ENCODE measurements around the gene MSL3.

MSL3 gene

GRCh38 chrX:11757719-11758399, at the start of gene MSL3:
Gene MSL3, plus strand, starts transcription at chrX:11758237. Its CDS starts 27 bp downstream, at chrX:11758264.
- DNase-seq = peak in 1 of 2 experiments; percentile 14

- no peak for DNase-seq
Observed at GRCh38 chrX:11722304-11722703, 35.7 kb upstream of the MSL3 start.

- peak in 1 of 2 experiments; percentile 13 for DNase-seq
Observed at GRCh38 chrX:11724122-11725017, 33.7 kb upstream of the MSL3 start.

- DNase-seq = no peak
Observed at GRCh38 chrX:11725631-11726442, 32.2 kb upstream of the MSL3 start.

GRCh38 chrX:11728556-11728955, 29.5 kb upstream of the MSL3 start:
- no peak for DNase-seq

- DNase-seq = no peak
Observed at GRCh38 chrX:11733614-11734013, 24.4 kb upstream of the MSL3 start.

- no peak for DNase-seq
Observed at GRCh38 chrX:11739776-11740175, 18.3 kb upstream of the MSL3 start.

GRCh38 chrX:11740794-11741193, 17.2 kb upstream of the MSL3 start:
- DNase-seq = no peak

- DNase-seq = no peak
Observed at GRCh38 chrX:11741574-11741973, 16.5 kb upstream of the MSL3 start.

GRCh38 chrX:11745881-11746280, 12.2 kb upstream of the MSL3 start:
- DNase-seq = no peak

- peak; percentile 40 to 51 for DNase-seq
Observed at GRCh38 chrX:11750046-11750445, 8.0 kb upstream of the MSL3 start.

GRCh38 chrX:11750694-11751093, 7.3 kb upstream of the MSL3 start:
- DNase-seq = no peak

GRCh38 chrX:11751261-11751660, 6.8 kb upstream of the MSL3 start:
- no peak for DNase-seq

GRCh38 chrX:11753668-11754067, 4.4 kb upstream of the MSL3 start:
- no peak for DNase-seq

- DNase-seq = no peak
Observed at GRCh38 chrX:11754958-11755645, 2.9 kb upstream of the MSL3 start.

GRCh38 chrX:11755724-11756123, 2.3 kb upstream of the MSL3 start:
- no peak for DNase-seq

GRCh38 chrX:11756354-11757318, 1.4 kb upstream of the MSL3 start:
- peak; percentile 9 to 13 for DNase-seq

- peak in 1 of 2 experiments; percentile 5 for DNase-seq
Observed at GRCh38 chrX:11757397-11757718, 679 bp upstream of the MSL3 start.

GRCh38 chrX:11758400-11759171, 549 bp downstream of the MSL3 start:
- DNase-seq = peak; percentile 40 to 43

- DNase-seq = no peak
Observed at GRCh38 chrX:11759172-11759460, 1.1 kb downstream of the MSL3 start.
